ENCODE results near the gene PAPOLB.

DNA sequence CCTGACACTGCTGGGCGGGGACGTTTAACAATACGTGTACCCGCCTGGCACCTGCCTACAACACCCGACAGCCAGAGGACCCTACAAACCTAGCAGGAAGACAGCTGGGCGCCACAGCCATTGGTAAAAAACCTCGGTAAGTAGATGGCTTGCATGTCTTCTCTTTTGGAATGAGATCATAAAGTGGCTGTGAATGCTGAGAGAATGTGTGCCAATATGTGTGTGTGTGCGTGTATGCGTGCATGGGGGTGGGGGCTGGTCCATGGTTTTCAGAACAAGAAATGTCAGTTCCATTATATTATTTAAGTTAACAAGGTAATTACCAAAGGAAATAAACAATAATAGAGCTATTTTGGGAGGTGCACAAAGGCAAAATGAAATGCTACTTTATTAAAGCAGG is 39.2 kb downstream of the PAPOLB start:
- TF ChIP-seq EP300 (IDR thresholded peaks at IDR 0.05; ENCODE audit: borderline replicate concordance in 1 of 2, low read depth in 2 of 2, low read length in 2 of 2): no peak
- TF ChIP-seq, protein P1, sequence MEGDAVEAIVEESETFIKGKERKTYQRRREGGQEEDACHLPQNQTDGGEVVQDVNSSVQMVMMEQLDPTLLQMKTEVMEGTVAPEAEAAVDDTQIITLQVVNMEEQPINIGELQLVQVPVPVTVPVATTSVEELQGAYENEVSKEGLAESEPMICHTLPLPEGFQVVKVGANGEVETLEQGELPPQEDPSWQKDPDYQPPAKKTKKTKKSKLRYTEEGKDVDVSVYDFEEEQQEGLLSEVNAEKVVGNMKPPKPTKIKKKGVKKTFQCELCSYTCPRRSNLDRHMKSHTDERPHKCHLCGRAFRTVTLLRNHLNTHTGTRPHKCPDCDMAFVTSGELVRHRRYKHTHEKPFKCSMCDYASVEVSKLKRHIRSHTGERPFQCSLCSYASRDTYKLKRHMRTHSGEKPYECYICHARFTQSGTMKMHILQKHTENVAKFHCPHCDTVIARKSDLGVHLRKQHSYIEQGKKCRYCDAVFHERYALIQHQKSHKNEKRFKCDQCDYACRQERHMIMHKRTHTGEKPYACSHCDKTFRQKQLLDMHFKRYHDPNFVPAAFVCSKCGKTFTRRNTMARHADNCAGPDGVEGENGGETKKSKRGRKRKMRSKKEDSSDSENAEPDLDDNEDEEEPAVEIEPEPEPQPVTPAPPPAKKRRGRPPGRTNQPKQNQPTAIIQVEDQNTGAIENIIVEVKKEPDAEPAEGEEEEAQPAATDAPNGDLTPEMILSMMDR (IDR thresholded peaks at IDR 0.05; ENCODE audit: control extremely low read depth in 1 of 3, insufficient read depth in 1 of 3, low read depth in 1 of 3, low read length in 3 of 3): no peak
- TF ChIP-seq GTF2F1 (IDR thresholded peaks at IDR 0.05; ENCODE audit: borderline replicate concordance, low read depth, low read length): no peak
- TF ChIP-seq, protein P2, sequence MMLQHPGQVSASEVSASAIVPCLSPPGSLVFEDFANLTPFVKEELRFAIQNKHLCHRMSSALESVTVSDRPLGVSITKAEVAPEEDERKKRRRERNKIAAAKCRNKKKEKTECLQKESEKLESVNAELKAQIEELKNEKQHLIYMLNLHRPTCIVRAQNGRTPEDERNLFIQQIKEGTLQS (IDR thresholded peaks at IDR 0.05; ENCODE audit: insufficient read depth, low read depth, low read length): no peak
- TF ChIP-seq ASH2L (IDR thresholded peaks at IDR 0.05; ENCODE audit: low read length): no peak
- TF ChIP-seq JUN (IDR thresholded peaks at IDR 0.05; ENCODE audit: low read depth, low read length): no peak

Data from H1 (cell line).